M059J (cell line): ENCODE data around the gene CHD9. TPM values are rescaled to one million over a fixed set of nuclear protein-coding genes. Genes with fewer than 3 reads are reported as not detected.
"Not testable (repeated sequence)": the region's sequence is repeated elsewhere in the genome, so short reads cannot be mapped to it uniquely, and the experiment has no call there.

Experiments used
- DNase-seq: peaks from one replicate; pipeline ENCODE4 v3.0.0-alpha.2; 2012; ENCODE audit warnings: low read depth
- total RNA-seq: library from RNA; depleted of rRNA; stranded (reverse); fragments of >200 nt; shearing (Covaris generic); gene quantifications from 2 replicates; pipeline ENCODE4 v1.2.3, GENCODE V29; 2014

CHD9 gene
- total RNA-seq, 1 experiment from 2014 or later = 24.5 TPM

DNA sequence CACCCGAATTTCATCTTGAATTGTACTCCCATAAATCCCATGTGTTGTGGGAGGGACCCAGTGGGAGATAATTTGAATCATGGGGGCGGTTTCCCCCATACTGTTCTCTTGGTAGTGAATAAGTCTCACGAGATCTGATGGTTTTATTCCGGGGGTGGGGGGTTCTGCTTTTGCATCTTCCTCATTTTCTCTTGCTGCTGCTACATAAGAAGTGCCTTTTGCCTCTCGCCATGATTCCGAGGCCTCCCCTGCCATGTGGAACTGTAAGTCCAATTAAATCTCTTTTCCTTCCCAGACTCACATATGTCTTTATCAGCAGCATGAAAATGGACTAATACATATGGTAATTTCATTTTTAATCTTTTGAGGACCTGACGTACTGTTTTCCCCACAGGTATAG is 20.7 kb downstream of the CHD9 start:
- not testable (repeated sequence) for DNase-seq

DNA sequence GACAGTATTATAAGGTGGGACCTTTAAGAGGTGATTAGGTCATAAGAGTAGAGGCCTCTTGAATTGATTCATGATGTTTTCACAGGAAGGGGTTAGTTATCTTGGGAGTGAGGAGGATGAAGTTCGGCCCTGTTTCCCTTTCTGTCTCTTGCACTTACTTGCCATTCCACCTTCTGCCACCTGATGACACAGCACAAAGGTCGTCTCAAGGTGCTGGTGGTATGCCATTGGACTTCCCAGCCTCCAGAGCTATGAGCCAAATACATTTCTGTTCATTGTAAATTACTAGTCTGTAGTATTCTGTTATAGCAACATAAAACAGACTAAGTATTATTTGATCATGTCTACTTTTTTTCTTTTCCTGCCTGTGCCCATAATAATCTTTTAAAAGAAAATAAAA is 23.5 kb downstream of the CHD9 start:
- no peak for DNase-seq

DNA sequence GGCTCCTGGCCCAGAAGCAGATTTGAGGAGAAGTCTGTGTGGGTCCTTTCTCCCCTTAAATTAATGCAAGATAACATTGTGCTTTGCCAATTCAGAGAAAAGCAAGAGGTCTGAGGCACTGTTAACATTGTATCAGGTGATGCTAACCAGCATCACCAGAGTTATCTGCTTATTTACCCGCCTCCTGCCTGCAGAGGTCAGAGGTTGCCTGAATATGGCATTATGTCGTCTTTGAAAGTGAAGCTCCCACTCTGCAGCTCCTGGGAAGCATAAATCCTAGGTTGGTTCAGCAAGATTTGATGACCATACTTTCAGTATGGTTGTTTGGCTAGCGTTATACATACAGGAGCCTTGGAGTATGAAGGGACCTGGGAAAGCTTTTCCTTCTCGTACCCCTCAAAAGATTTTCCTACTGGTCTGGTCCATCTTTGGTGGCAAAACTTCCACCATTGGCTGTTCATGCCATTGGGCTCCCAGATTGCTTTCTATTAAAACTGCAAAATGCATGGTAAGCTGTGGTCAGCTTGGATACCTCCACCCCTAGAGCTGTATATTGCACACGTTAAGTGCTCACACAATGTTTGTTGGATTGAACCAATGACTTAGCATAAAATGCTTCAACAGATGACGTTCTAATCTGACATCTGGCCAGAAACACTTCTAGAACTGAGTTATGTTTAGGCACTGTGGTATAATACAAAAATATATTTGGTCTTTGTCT is 24.1 kb downstream of the CHD9 start:
- DNase-seq = no peak

DNA sequence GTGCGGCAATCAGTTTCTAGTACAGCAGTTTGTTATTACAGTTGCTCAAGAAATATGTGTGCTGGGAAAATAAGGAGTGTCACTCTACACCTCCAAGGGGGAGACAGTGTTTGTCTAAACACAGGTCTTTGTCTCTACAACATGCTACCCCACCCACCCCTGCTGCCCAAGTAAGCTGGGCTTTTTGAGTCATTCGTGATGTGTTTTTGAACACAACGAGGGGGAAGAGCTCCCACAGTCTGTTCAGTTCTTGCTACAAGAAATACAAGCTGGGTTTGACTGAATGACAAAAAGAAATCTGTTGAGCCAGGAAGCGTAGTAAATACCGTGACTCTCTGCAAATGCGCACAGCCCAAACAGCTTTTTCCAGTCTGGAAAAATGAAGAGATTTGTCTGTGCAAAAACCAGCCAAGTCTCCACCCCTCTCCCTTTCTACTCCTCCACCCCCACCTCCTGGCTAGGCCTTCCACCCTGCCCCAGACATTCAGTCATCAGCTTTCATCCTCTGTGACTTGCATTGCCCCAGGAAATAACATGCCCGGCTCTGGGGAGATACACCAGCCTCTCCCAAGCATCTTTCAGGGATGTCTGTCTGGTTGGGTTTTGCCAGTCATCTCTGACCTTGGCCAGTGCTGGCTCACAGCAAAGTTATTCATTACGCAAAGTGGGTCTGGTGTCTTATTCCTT is 25.7 kb downstream of the CHD9 start:
- DNase-seq = peak; percentile 91

DNA sequence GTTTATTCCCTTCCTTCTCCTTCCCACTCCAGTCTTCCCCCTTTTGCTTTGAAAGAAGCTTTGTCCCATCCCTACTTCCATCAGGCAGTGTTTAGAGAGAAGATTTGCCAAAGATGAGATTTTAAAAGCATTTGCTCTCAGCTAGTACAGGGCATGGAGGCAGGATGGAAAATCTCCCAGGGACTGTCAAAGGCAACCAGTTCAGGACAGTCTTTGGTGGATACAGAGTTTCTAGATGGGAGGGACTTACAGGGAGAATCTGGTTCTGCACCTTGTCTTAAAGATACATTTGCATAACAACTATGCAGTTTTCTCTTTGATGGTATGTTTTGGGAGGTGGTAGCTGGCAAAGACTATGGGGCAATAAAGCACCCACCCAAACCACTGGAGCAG is 26.2 kb downstream of the CHD9 start:
- no peak for DNase-seq

DNA sequence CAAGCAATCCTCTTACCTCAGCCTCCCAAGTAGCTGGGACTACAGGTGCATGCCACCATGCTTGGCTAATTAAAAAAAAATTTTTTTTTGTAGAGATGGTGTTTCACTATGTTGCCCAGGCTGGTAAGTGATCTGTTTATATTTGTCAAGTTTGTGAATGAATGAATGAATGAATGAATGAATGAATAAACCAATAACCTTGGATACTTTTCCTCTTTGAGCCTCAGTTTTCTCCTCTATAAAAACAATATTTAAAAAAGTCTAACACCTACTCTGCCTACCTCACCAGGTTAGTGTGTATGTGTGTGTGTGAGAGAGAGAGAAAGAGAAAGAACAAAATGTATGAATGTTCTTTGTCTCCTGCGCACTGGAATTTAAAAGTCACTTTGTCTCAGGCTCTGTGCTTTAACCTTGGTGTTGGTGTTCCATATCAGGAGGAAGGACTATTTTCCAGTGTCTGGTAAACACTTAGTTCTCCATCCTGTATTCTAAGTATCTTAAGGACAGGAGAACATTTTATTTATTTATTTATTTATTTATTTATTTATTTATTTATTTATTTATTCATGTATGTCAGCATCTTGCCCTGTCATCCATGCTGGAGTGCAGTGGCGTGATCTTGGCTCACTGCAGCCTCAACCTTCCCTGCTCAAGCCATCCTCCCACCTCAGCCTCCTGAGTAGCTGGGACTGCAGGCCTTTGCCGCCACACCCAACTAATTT is 27.1 kb downstream of the CHD9 start:
- DNase-seq = no peak

DNA sequence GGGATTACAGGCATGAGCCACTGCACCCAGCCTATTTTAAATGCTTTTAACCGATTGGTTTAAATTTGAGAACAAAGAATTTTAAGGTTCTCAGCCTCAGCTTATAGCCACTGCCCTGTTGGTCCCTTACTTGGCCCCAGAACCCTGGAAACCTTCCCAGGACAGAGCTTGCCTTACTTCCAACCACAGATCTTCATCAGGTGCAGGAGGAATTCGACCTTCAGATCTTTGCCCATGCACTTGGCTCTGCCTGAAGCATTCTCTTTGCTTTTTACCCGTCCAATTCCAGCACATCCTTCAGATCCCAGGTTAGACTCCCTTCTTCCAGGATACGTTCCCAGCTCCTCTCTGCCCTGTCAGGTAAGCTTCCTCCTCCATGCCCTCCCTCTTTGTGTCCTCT is 27.7 kb downstream of the CHD9 start:
- DNase-seq = no peak

DNA sequence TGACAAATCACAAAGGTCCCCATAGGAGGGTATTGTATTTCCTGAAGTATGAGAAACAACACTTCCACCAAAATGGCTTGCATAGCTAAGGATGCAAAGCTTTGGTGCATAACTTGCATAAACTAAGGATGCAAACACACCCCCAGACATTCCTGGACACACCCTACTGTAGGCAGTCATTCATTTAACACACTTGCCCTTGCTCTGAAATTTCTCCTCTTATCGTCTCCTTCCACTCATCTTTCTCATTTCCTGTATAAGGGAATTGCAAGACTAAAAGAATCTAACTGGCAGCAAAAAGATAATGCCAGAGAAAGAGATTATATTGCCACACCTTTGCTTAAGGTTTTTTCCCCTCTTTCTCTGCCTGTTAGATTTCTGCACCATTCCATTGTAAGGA is 28.3 kb downstream of the CHD9 start:
- DNase-seq = no peak

DNA sequence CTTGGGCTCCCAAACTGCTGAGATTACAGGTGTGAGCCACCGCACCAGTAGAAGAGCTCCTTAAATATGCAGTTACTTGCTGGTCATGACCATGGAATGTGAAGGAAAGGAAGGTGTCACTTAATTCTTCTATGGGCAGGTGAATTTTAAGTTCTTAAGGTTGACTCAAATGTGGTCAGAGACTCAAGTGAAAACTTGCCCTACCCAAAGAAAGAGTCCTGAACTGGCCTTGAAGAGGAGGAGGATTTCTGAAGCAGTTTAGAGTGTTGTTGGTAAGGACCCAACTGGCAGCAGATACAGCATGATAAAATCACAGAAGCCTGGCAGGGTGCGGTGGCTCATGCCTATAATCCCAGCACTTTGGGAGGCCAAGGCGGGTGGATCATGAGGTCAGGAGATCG is 29.4 kb downstream of the CHD9 start:
- no peak for DNase-seq

DNA sequence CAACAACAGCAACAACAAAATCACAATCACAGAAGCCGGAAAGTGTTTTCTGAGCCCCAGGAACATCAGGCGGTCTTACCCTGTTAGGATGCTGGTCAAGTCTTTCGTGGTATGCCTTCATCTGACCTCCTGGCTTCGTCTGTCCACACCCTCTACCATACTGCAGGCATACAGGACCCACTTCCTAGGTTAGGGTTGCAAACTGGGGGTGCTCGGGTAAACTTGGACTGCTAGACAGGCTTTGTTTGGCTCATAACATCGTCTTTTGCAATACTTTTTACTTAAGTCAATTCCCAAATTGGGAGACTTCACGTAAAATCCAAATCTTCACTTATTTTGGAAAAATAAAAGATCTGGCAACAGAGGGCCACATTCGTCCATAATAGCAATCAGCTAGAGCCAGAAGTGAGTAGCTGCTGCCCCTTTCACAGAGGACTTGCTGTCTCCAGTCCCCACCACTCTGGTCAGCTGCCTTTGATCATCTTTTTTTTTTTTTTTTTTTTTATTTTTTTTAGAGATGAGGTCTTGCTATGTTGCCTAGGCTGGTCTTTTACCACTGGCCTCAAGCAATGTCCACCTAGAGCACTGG is 30.0 kb downstream of the CHD9 start:
- DNase-seq = no peak

DNA sequence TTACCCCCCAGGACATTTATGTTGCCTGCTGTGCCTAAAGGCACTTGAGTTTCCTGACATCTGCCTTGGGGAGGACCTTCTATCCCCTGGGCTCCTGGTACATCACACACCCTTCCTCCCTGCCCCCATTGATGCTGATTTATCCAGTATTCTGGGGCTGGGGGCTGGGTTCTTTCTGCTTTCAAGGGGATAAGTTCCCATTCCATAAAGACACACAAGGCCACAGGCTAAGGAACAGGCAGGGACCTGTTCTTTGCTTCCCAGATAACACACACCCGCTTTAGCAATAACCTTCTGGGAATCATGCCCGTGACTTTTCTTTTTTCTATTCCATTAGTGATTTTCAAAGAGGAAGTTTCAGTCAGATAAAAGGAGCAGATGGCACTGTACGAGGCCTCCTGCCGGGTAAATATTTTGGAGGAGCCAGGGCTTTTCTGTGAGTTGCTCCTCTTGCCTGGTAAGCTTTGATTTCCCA is 30.6 kb downstream of the CHD9 start:
- DNase-seq = no peak

DNA sequence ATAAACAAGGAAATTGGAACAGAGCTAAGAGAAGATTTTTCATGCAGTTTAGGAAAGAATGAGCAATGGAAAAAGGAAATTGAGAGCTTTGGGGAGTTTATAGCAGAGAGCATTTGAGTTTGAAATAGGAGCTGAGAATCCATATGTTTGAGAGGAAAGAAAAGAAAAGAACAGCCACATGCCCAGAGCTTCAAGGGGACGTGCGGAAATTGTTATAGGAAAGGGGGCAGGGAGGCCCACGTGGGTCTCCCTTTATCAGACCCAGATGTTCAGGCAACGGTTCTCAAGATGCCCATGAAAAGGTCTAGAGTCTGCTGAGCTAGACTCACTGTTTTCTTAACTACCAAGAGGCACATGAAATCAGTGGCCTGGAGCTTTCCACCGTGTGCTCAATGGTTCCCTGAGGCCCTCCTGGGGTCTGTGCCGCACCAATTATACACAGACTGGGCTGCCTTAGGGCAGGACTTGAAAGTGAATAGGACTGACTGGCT is 31.2 kb downstream of the CHD9 start:
- no peak for DNase-seq

DNA sequence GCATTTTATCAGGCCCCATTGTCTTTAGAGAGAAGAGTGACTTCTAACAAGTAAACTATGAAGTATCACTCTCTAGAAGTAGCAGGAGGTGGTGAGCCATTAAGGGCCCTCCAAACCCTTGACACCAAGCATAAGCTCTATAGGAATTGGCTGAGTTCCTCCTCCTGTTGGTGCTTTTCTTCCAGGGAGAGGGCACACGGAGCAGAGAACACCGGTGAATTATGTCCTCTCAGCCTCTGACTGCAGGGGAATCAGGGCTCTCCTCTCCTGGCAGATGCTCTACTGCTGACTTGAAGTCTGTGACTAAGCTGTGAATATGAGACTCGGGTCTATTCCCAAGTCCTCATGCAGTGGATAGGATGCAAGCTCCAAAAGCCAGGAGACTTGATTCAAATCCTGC is 32.3 kb downstream of the CHD9 start:
- no peak for DNase-seq

DNA sequence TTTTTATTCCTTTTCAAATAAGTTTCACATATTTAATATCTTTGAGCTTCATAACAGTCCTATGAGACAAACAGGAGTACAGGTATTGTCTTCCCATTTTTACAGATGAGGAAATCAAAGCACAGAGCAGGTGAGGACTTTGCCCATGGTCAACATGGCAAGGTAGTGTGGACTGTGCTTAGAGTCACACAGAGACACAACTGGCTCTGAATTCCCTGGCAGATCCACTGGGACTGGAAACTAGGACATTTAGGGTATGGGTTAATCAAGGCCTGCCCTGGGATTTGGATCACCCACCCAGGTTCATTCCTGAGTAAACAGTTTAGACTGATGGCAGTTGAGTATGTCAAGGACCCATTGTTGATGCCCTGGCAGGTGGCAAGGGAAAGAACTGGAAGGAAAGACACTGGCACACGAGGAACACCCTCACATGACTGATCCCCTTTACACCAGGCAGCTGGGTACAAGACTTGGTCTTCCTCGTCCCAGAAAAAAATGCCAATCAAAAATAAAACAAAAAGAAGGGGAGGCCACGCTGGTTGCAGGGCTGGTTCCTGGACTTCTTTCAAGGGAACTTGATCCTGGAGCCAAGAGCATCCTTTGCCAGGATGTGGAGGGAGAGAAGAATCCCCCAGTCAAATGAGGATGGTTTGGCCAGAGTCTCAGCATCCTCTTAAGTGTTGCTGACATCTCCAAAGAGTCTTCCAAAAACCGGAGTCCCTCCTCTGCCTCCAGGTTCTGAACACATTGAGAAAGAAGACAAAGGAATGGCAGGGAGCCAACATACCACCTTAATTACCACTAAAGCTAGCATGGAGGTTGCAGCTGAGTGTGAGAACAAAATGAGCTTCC is 34.9 kb downstream of the CHD9 start:
- peak; percentile 42 for DNase-seq

DNA sequence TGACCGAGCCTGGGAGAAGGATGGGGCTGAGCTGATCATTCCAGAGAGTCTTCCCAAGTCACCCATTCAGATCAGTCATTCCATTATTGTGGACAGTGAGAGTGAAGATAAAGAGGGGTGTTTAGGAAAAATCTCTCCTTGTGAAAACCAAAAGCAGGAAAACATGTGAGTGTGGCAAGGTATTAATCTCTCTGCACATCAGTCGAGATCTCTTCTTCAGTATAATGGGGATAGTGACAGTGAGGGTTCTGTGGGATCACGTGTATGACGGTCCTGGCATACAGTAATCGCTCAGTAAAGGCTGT is 35.4 kb downstream of the CHD9 start:
- DNase-seq = no peak

DNA sequence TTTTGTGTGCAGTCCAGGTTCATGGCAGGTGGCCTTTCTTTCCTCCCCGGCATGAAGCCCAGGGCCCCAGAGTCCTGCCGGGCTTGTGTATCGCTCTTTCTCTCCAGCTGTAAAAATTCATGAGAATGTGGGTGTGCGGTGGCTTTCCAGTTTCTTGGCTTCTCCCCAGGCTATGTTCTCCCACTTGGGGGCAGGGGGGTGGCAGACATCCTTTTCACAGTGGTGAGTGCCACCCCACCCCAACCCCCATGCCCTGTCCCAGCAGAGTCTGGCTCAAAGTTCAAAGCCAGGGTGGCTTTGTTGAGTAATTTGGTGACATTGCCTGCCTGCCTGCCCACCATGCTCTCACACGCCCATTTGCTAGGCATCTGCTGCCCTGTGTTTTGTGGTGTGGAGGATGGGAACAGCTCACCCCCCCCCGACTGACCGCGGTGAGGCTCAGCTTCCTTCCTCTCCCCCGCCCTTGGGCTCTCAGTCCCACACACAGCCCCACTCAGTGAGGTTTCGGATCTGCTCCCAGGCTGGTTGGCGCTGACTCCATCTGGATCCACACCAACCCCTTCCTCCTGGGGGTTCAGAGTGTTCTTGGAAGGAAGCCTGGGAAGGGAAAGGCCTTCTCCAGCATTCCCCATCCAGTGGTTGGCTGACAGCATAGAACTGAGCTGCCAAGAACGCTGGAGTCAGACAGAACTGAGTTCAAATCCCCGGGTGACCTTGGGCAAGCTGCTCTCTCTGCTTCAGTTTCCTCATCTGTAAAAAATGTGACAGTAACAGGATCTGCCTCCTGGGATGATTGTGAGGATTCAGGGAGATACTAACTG is 36.0 kb downstream of the CHD9 start:
- DNase-seq = peak; percentile 97

DNA sequence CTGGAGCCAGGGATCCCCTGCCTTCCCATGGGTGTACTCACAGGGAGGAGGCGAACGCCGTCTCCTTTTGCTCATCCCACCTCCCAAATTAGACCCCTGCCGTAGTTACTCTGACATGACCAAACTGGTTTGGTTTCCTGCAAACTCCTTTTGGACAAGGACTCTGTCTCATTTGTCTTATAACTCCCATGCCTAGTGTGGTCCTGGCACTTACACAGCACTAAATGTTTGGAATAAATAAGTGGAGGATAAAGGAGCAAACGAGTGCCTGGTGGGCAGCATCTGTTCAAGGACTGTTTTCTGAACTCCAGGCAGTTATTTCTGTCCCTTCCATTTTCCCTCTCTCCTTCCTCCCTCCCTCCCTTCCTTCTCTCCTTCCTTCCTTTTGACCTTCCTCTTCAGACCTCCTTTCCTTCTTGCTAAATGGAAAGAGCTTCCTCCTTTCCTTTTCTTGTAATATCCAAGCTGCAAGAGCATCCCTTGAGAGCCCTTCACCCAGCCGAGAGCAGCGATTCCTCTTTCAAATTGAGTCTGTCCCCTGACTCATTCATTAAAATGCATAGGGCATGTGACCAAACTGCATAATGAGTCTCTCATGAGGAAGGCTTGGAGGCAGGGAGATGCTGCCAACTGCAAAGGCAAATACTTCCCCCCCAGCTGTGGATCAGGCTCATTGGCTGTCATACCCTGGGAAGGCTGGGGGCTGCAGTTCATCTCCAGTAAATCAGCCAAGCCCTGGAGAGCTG is 36.8 kb downstream of the CHD9 start:
- peak; percentile 90 for DNase-seq

DNA sequence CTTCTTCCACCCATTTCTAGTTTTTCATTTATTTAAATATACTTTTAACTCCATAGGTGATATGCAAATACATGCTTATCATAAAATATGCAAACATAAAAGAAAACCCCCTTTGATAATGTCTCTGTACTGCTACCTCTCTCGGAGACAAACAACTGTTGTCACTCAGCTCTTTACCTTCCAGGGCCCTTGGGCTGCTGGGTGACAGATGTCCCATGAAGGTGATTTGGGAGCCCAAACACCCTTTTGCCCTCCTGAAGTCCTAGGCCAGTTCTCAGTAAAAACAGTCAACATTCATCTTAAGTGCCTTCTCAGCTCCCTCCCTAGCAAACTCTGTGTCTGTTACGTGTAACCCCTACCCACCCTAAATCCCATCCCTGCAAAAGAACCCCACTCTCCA is 37.5 kb downstream of the CHD9 start:
- no peak for DNase-seq

DNA sequence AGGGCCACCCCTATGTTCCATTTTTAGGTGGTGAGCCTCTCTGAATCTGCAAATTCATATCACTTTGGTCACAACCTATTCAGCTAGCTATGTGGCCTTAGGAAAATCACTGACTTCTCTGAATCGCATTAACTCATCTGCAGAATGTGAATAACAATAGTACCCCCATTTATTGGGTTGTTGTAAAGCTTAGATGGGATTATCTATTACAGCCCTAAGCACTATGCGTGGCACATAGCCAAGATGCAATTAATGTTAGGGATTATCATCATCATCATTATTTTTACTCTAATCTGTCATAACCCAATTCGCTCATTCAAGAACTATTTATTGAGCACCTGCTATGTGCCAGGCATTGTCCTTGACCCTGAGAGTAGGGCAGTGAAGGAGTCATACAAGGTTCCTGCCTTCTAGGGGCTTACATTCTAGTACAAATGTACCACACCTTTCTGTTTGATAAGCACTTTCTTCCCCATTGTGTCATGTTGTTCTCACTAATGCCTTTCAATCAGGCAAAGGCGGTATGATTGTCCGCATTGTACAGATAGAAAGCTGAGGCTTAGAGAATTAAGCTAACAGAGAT is 38.5 kb downstream of the CHD9 start:
- DNase-seq = no peak
